ENCODE data around the gene RSPO4. TPM values are rescaled to one million over a fixed set of nuclear protein-coding genes. Genes with fewer than 3 reads are reported as not detected.

RSPO4 gene
- total RNA-seq, 1 donor from 2014 or later = 0.34 TPM

DNA sequence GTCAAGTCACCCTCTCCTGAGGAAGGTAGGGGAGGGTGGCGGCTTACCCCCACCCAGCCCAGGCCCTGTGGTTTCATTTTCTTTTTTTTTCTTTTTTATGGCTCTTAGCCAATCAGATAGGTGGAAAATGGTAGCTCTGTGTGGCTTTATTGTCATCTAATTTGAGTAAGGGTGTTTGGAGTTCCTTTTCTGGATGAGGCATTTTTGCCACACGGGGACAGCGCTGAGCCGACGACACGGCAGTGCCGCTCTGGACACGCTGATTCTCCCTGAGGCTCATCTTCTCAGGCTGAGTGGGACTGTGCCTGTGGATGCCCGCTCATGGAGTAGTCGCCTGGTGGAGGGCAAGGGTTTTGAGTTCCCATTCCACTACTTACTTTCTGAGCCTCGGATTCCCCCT lies 48.4 kb downstream of the RSPO4 start:
- Mint-ChIP-seq H3K9me3 (ENCODE audit: unreplicated experiment) (no peaks in the 10 kb centered on the region), H3K27ac (ENCODE audit: unreplicated experiment) (no peak overlapping the region), H3K36me3 (ENCODE audit: low read depth, unreplicated experiment) (no peaks in the 10 kb centered on the region), H3K27me3 (ENCODE audit: low read depth, unreplicated experiment) (peaks cover 37% of the 10 kb centered on the region), H3K4me1 (ENCODE audit: low read depth, unreplicated experiment) (no peaks in the 10 kb centered on the region), H3K4me3 (ENCODE audit: unreplicated experiment) (no peak overlapping the region)
- no peak for TF ChIP-seq EZH2 (IDR thresholded peaks at IDR 0.05; ENCODE audit: insufficient read depth, low read length)
- TF ChIP-seq, protein P1, sequence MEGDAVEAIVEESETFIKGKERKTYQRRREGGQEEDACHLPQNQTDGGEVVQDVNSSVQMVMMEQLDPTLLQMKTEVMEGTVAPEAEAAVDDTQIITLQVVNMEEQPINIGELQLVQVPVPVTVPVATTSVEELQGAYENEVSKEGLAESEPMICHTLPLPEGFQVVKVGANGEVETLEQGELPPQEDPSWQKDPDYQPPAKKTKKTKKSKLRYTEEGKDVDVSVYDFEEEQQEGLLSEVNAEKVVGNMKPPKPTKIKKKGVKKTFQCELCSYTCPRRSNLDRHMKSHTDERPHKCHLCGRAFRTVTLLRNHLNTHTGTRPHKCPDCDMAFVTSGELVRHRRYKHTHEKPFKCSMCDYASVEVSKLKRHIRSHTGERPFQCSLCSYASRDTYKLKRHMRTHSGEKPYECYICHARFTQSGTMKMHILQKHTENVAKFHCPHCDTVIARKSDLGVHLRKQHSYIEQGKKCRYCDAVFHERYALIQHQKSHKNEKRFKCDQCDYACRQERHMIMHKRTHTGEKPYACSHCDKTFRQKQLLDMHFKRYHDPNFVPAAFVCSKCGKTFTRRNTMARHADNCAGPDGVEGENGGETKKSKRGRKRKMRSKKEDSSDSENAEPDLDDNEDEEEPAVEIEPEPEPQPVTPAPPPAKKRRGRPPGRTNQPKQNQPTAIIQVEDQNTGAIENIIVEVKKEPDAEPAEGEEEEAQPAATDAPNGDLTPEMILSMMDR (IDR thresholded peaks at IDR 0.05; ENCODE audit: insufficient read depth, low read depth, low read length) = no peak
- H4K20me1 ChIP-seq (ENCODE audit: insufficient read depth, low read length) = no peaks in the 10 kb centered on the region
- H3K4me2 ChIP-seq (ENCODE audit: low read length) = no peak overlapping the region
- no peaks in the 10 kb centered on the region for H3K36me3 ChIP-seq (ENCODE audit: insufficient read depth, low read length)
- DNase-seq (ENCODE audit: low read depth) (no peak), FAIRE-seq (no peak)
- H3K4me1 ChIP-seq (ENCODE audit: insufficient read depth, low read length) = no peaks in the 10 kb centered on the region
- no peak overlapping the region for H3K9ac ChIP-seq (ENCODE audit: low read length)
- no peaks in the 10 kb centered on the region for H3K79me2 ChIP-seq (ENCODE audit: insufficient read depth, low read length)
- H3K27me3 ChIP-seq (ENCODE audit: insufficient read depth, low read length) = no peaks in the 10 kb centered on the region
- no peak overlapping the region for H2AFZ ChIP-seq (ENCODE audit: low read depth, low read length)
- no peak overlapping the region for H3K4me3 ChIP-seq (ENCODE audit: insufficient read depth, low read depth, low read length)
- H3K9me3 ChIP-seq (ENCODE audit: insufficient read depth, low read depth, low read length) = no peaks in the 10 kb centered on the region
- no peak overlapping the region for H3K27ac ChIP-seq (ENCODE audit: low read depth, low read length)

DNA sequence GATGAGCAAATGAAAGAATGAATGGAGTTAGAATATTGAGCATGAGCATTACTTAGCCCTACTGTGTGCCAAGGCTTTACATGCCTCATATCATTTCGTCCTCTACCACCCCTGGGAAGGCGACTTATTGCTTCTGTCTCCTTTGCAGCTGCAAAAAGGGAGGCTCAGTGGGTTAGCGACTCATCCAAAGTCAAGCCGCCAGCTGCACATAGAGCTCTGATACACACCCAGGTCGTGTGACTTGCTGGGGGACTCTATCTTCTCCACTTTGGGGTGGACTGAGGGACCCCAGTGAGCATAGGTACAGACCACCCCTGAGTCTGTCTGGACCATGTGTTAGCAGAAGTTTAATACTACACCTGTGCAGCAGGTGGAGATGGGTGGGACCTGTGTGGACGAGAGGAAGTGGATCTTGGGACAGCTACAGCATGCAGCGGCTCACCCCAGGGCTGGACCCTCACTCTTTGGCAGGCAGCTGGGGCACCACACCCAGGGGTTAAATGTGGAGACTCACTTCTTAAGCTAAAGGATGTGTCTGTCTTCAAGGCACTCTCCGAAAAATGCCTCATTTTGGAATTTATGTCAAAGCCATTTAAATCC lies 49.8 kb downstream of the RSPO4 start:
- no peak overlapping the region for H3K4me3 Mint-ChIP-seq (ENCODE audit: unreplicated experiment)

More for the DNA sequence above, 49.8 kb downstream of the RSPO4 start:
- Histone ChIP-seq H3K79me2 (ENCODE audit: insufficient read depth, low read length) (no peaks in the 10 kb centered on the region), H3K4me1 (ENCODE audit: insufficient read depth, low read length) (no peaks in the 10 kb centered on the region), H2AFZ (ENCODE audit: low read depth, low read length) (no peak overlapping the region), H3K4me3 (ENCODE audit: insufficient read depth, low read depth, low read length) (no peak overlapping the region), H4K20me1 (ENCODE audit: insufficient read depth, low read length) (no peaks in the 10 kb centered on the region), H3K9ac (ENCODE audit: low read length) (no peak overlapping the region), H3K27ac (ENCODE audit: low read depth, low read length) (no peak overlapping the region), H3K36me3 (ENCODE audit: insufficient read depth, low read length) (no peaks in the 10 kb centered on the region), H3K4me2 (ENCODE audit: low read length) (no peak overlapping the region), H3K9me3 (ENCODE audit: insufficient read depth, low read depth, low read length) (no peaks in the 10 kb centered on the region), H3K27me3 (ENCODE audit: insufficient read depth, low read length) (no peaks in the 10 kb centered on the region)
- DNase-seq (ENCODE audit: low read depth) (no peak), FAIRE-seq (no peak)
- no peaks in the 10 kb centered on the region for H3K9me3 Mint-ChIP-seq (ENCODE audit: unreplicated experiment)
- TF ChIP-seq, protein P1 (IDR thresholded peaks at IDR 0.05; ENCODE audit: insufficient read depth, low read depth, low read length) = no peak
- no peak for TF ChIP-seq EZH2 (IDR thresholded peaks at IDR 0.05; ENCODE audit: insufficient read depth, low read length)
- no peaks in the 10 kb centered on the region for H3K36me3 Mint-ChIP-seq (ENCODE audit: low read depth, unreplicated experiment)
- H3K27me3 Mint-ChIP-seq (ENCODE audit: low read depth, unreplicated experiment) = peaks cover 34% of the 10 kb centered on the region
- no peak overlapping the region for H3K27ac Mint-ChIP-seq (ENCODE audit: unreplicated experiment)
- H3K4me1 Mint-ChIP-seq (ENCODE audit: low read depth, unreplicated experiment) = no peaks in the 10 kb centered on the region
